ENCODE results near the gene EPN1.

GRCh38 chr19:55660404-55660803 is 14.6 kb upstream of the EPN1 start:
- TF ChIP-seq POLR2A (IDR thresholded peaks at IDR 0.05) (no peak), CTCF (IDR thresholded peaks at IDR 0.05) (no peak), POLR2AphosphoS5 (IDR thresholded peaks at IDR 0.05) (no peak)
